ENCODE results near the gene FGG.
"Not testable (repeated sequence)": the region's sequence is repeated elsewhere in the genome, so short reads cannot be mapped to it uniquely, and the experiment has no call there.

Gene FGG

DNA sequence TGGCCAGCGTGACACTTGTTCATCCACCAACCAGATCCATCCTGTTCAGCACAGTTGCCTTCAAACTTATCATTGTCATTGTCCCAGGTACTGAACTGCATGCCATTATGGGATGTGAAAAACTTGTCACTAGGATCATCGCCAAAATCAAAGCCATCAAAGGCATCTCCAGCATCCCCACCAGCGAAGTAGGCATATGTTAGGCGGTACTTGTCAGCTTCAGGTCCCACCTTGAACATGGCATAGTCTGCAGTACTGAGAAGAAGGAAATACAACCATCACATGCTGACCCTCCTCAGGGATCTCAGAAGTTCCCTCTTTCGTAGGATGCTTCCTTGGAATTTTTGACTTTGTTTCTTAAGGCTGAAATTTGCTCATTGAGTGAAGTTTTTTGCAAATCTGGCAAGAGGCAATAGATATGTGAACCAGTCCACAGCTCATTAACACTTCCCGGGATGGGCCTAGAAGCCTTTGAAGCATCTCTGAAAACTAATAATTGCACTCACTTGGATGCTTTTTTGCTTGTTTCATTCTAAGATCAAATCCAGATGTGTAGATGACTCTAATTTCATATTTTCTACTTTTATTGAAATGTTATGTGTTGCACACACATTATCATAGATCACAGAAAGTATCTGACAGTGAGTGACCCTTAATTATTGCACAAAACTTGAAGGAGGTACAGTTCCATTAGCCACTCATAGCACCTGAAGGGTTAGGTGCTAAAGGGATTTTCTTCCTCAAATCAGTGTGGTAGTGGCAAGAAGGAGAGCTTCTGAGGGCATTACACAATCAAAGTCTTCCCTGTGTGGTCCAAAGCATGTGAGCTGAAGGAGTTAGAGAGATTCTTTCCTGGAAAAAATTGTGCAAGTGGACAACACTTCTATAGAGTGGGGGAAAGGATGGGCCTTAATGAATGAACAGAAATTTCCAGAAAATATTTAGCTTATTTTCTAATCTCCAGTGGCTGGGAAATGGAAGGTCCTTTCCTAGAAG is 5.4 kb downstream of the FGG start:
- DNase-seq (ENCODE audit: low read depth): no peak
- no peak overlapping the region for H3K4me3 ChIP-seq (ENCODE audit: control insufficient read depth, low read depth, low read length)
- no peak for TF ChIP-seq CTCF (conservative IDR thresholded peaks at IDR 0.05; ENCODE audit: control insufficient read depth, insufficient read depth, low read depth, low read length)

GRCh38 chr4:154604696-154605200 is 7.7 kb downstream of the FGG start:
- no peak for DNase-seq (ENCODE audit: low read depth)
- no peak for TF ChIP-seq CTCF (conservative IDR thresholded peaks at IDR 0.05; ENCODE audit: control insufficient read depth, insufficient read depth, low read depth, low read length)
- no peak overlapping the region for H3K4me3 ChIP-seq (ENCODE audit: control insufficient read depth, low read depth, low read length)

DNA sequence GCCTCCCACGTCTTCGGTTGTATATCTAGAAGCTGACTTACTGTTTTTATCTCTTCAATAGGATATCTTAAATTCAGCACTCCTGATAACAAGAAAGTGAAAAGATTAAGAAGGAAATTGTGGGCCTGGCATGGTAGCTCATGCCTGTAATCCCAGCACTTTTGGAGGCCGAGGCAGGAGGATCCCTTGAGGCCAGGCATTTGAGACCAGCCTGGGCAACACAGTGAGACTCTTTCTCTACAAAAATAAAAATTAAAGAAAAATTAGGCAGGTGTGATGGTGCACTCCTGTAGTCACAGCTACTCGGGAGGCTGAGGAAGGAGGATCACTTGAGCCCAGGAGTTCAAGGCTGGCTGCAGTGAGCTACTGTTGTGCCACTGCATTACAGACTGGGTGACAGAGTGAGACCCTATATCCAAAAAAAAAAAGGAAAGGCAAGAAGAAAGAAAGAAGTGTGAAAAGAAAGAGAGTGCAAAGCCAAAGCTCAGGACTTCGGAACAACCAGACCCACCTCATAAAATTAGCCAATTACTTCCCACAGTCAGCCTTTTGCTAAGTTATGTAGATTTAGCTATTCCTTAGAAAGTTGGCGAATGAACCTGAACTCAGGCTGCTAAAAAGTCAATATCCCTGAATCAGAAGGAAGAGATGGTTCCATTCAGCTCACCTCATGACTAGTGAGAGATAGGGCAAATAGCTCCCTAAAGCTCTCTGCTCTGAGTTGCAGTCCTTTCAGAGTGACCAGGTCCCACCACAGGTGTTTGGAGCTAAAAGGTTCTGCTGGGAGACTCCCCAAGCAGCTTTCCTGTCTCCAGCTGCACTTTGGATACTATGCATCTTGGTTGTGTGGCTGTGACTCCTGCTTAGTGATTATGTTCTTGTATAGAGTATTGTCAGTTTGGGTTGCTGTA is 9.2 kb downstream of the FGG start:
- no peak for TF ChIP-seq CTCF (conservative IDR thresholded peaks at IDR 0.05; ENCODE audit: control insufficient read depth, insufficient read depth, low read depth, low read length)
- H3K4me3 ChIP-seq (ENCODE audit: control insufficient read depth, low read depth, low read length): no peak overlapping the region
- DNase-seq (ENCODE audit: low read depth): no peak

- DNase-seq (ENCODE audit: low read depth): peak; percentile 19
- TF ChIP-seq CTCF (conservative IDR thresholded peaks at IDR 0.05; ENCODE audit: control insufficient read depth, insufficient read depth, low read depth, low read length): no peak
- H3K4me3 ChIP-seq (ENCODE audit: control insufficient read depth, low read depth, low read length): no peak overlapping the region
Observed at GRCh38 chr4:154602404-154603020, 9.9 kb downstream of the FGG start.

DNA sequence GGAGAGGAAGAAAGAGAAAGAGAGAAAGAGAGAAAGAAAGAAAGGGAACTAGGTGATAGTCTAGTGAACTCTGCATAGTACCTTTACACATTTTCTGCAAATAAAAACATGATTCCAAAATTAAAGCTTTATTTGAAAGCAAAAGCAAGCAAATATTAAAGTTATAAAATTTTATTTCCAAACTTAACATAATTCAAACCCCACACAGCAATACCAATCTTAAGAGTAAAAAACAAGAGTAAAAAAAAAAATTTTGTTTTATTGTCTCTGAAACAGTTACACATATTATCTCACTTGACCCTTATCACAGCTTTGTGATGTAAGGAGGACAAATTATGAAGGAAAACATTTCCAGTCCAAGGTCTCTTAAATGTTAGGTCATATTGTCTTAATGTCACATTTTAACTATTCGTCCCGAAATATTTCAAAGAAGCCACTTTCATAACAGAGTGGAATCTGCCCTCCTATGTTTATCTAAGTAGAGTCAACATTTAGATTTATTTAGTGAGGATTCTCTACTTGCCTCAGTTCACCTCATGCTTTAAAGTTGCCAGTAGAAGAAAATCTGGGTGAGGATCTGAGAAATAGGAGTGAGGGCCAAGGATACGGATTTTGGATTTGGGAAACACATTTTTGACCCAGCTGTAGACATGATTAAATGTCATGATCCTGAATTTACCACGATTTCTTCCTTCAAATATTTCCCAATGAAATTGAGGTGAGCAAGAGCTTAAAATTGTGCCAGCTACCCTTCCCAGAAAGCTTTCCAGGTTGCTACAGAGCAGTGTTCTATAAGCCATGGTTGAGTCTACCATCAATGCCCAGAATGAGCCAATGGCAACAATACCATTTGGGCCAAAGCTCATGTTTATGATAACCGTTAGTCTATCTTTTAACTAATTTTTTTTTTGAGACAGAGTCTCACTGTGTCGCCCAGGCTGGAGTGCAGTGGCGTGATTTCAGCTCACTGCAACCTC is 14.4 kb downstream of the FGG start:
- no peak for DNase-seq (ENCODE audit: low read depth)
- H3K4me3 ChIP-seq (ENCODE audit: control insufficient read depth, low read depth, low read length): no peak overlapping the region
- no peak for TF ChIP-seq CTCF (conservative IDR thresholded peaks at IDR 0.05; ENCODE audit: control insufficient read depth, insufficient read depth, low read depth, low read length)

DNA sequence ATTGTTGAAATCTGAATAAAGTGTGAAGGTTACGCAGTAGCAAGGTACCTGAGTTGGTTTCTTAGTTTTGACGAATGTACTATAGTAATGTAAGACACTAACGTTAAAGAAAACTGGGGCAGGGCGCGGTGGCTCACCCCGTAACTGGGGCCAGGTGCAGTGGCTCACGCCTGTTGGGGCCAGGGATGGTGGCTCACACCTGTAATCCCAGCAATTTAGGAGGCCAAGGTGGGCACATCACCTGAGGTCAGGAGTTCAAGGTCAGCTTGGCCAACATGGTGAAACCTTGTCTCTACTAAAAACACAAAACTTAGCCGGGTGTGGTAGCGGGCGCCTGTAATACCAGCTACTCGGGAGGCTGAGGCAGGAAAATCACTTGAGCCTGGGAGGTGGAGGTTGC is 15.2 kb downstream of the FGG start:
- DNase-seq (ENCODE audit: low read depth); H3K4me3 ChIP-seq (ENCODE audit: control insufficient read depth, low read depth, low read length): not testable (repeated sequence)
